A673 (cell line): ENCODE measurements around the gene RYK. TPM values are rescaled to one million over a fixed set of nuclear protein-coding genes. Genes with fewer than 3 reads are reported as not detected.

ENCODE experiments used
- BruUV-seq: library from RNA; stranded (reverse); fragments of 400-500 nt; replicated peaks from 2 replicates; lab custom pipeline; 2021; lab: Mats Ljungman, UMichigan
- CTCF ChIA-PET: fragments of 300-600 bp; sonication (Branson Sonifier 250); formaldehyde crosslinking; loops from one replicate; lab custom pipeline; 2022; ENCODE audit warnings: antibody characterized with exemption; lab: Charles Lee
- POLR2A ChIA-PET: fragments of 300-600 bp; sonication (Branson Sonifier 250); formaldehyde crosslinking; loops from one replicate; lab custom pipeline; 2022; ENCODE audit warnings: antibody characterized with exemption; ENCODE audit not compliant: low non-redundant PET; lab: Charles Lee
- DNase-seq: peaks from one replicate; pipeline ENCODE4 v3.0.0-alpha.2; 2015; ENCODE audit warnings: low spot score
- H3K27ac ChIP-seq: fragments of 200-600 bp; sonication (generic); 2 replicates; pipeline ENCODE4 v1.5.1; 2016; ENCODE audit warnings: mixed run types, low read depth, mild to moderate bottlenecking, mixed read lengths, antibody characterized with exemption, low read length; ENCODE audit not compliant: poor library complexity, severe bottlenecking
- H3K27me3 ChIP-seq: fragments of 200-600 bp; sonication (generic); replicated peaks from 2 replicates; pipeline ENCODE4 v1.6.1; 2017; ENCODE audit warnings: mixed run types, low read depth, mild to moderate bottlenecking, mixed read lengths, antibody characterized with exemption, low read length; ENCODE audit not compliant: insufficient read depth, poor library complexity
- H3K36me3 ChIP-seq: fragments of 200-600 bp; sonication (generic); 2 replicates; pipeline ENCODE4 v1.6.1; 2016; ENCODE audit warnings: mixed run types, mild to moderate bottlenecking, mixed read lengths, antibody characterized with exemption, low read length; ENCODE audit not compliant: insufficient read depth, poor library complexity, severe bottlenecking
- H3K4me1 ChIP-seq: fragments of 200-600 bp; sonication (generic); 2 replicates; pipeline ENCODE4 v1.6.1; 2017; ENCODE audit warnings: mixed run types, mild to moderate bottlenecking, mixed read lengths, antibody characterized with exemption, low read length; ENCODE audit not compliant: insufficient read depth, poor library complexity, severe bottlenecking
- H3K4me3 ChIP-seq: fragments of 200-600 bp; sonication (generic); 2 replicates; pipeline ENCODE4 v1.5.1; 2016; ENCODE audit warnings: low read depth, mixed run types, mild to moderate bottlenecking, mixed read lengths, low read length; ENCODE audit not compliant: poor library complexity, severe bottlenecking
- H3K9me3 ChIP-seq: fragments of 200-600 bp; sonication (generic); 2 replicates; pipeline ENCODE4 v1.6.1; 2016; ENCODE audit warnings: mixed run types, low read depth, mild to moderate bottlenecking, mixed read lengths, antibody characterized with exemption, low read length; ENCODE audit not compliant: poor library complexity, severe bottlenecking
- CTCF ChIP-seq: fragments of 300-800, 200-600 bp; sonication (generic); conservative IDR thresholded peaks from 2 replicates; pipeline ENCODE4 v1.5.1; 2017; ENCODE audit warnings: low read depth, mild to moderate bottlenecking, antibody characterized with exemption, low read length, moderate library complexity, mixed read lengths
- EZH2 ChIP-seq: fragments of 200-600 bp; sonication (generic); IDR thresholded peaks from 2 replicates; pipeline ENCODE4 v1.6.1; 2017; ENCODE audit warnings: borderline replicate concordance, low read depth, mild to moderate bottlenecking, mixed read lengths, antibody characterized with exemption, low read length; ENCODE audit not compliant: poor library complexity, severe bottlenecking
- intact Hi-C: fragments of 100-400 bp; cut with micrococcal nuclease; formaldehyde crosslinking; loops from one replicate; pipeline ENCODE4 v1.10.0; 2022; ENCODE audit not compliant: unreplicated experiment
- total RNA-seq: library from RNA; stranded (reverse); gene quantifications from 2 replicates; pipeline ENCODE4 v1.2.3, GENCODE V29; 2021

Gene RYK
- total RNA-seq, 1 experiment from 2014 or later, result 47.8 TPM

GRCh38 chr3:134274571-134274970 lies 23.9 kb upstream of the RYK start:
- no peak overlapping the region for H3K4me3 ChIP-seq
- CTCF ChIA-PET, result no interaction called here
- H3K9me3 ChIP-seq, result no peaks in the 10 kb centered on the region
- intact Hi-C loops, result no loop called here
- no TSS peak for BruUV-seq
- no peak for DNase-seq
- no peak overlapping the region for H3K27ac ChIP-seq
- H3K27me3 ChIP-seq, result no peaks in the 10 kb centered on the region
- no peaks in the 10 kb centered on the region for H3K36me3 ChIP-seq
- TF ChIP-seq CTCF, result no peak
- TF ChIP-seq EZH2, result no peak
- POLR2A ChIA-PET, result interaction anchor here (0.7 kb wide), 1 partner anchor 212 kb away, joined by 9 read pairs; no protein-coding TSS in a partner anchor
- H3K4me1 ChIP-seq, result no peaks in the 10 kb centered on the region

GRCh38 chr3:134267996-134268395 lies 17.3 kb upstream of the RYK start:
- no TSS peak for BruUV-seq
- no peak overlapping the region for H3K27ac ChIP-seq
- H3K4me1 ChIP-seq, result no peaks in the 10 kb centered on the region
- intact Hi-C loops, result no loop called here
- no peaks in the 10 kb centered on the region for H3K9me3 ChIP-seq
- no peak for DNase-seq
- no peaks in the 10 kb centered on the region for H3K36me3 ChIP-seq
- ChIA-PET CTCF (no interaction called here), POLR2A (no interaction called here)
- H3K27me3 ChIP-seq, result no peaks in the 10 kb centered on the region
- TF ChIP-seq CTCF (no peak), EZH2 (no peak)
- no peak overlapping the region for H3K4me3 ChIP-seq

DNA sequence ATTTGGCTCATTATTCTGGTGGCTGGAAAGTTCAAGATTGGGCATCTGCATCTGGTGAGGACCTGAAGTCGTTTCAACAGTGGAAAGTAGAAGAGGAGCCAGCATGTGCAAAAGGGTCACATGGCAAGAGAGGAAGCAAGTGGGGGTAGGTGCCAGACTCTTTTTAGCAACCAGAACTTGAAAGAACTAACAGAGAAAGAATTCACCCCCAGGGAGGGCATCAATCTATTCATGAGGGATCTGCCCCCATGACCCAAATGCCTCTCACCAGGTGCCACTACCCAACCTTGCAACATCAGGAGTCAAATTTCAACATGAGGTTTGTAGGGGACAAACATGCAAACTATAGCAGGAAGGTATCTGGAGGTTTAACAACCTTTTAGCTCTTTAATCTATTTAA lies 10.3 kb upstream of the RYK start:
- ChIA-PET POLR2A (no interaction called here), CTCF (interaction anchor here (0.7 kb wide), 1 partner anchor 9 kb away, joined by 3 read pairs; no protein-coding TSS in a partner anchor)
- no peak overlapping the region for H3K4me3 ChIP-seq
- TF ChIP-seq CTCF, result no peak
- no peaks in the 10 kb centered on the region for H3K36me3 ChIP-seq
- H3K27me3 ChIP-seq, result no peaks in the 10 kb centered on the region
- H3K9me3 ChIP-seq, result no peaks in the 10 kb centered on the region
- no TSS peak for BruUV-seq
- no peak for DNase-seq
- H3K4me1 ChIP-seq, result no peaks in the 10 kb centered on the region
- H3K27ac ChIP-seq, result no peak overlapping the region
- intact Hi-C loops, result no loop called here
